Stimulated activated CD4-positive, alpha-beta T cell treated with anti-CD3 and anti-CD28 coated beads, Interleukin-2, amount 100 ng/mL, for 4 hours (primary cell): ENCODE measurements around the gene CDK14.

Experiments
- DNase-seq: peaks from one replicate; pipeline ENCODE4 v3.0.0-alpha.2; 2020; ENCODE audit warnings: low read depth

Gene CDK14

DNA sequence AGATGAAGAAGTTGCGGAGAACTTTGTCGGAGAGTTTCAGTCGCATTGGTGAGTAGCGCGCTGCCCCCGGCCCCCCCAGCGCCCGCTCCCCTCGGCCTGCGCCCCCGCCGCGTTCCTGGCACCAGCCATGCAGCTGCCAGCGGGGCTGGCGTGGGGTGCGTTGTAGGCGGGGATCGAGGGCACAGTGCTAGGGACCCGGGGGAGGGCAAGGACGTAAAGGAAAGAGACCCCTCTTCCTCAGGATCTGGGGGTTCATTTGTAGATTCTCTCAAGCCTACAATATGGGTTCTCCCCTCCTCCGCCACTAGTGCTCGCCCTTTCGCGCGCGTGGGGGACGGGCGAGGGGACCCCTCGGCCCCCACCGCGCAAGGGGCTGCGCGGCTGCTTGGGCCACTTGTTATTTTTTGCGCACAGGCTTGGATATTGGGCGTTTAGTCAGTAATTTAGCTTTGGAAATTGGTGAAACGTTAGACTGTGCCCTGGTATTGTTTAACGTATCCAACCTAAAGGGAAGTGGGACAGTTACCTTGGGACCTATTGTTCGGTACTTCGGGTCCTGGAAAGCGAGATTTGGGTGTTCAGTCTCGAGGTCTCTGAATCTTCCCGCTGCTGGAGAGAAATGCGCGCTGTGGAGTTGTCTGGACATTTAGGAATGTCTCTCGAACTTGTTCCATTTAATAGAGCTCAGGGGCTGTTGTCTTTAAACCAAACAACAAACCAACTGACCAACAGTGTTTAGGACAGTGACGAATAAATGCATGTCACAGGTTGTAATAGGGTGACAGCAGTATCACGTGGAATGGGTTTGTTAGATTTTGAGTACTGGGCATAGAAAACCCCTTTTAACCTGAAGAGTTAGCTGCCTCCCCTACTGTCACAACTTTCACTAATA, 796 bp downstream of the CDK14 start:
- DNase-seq = no peak

DNA sequence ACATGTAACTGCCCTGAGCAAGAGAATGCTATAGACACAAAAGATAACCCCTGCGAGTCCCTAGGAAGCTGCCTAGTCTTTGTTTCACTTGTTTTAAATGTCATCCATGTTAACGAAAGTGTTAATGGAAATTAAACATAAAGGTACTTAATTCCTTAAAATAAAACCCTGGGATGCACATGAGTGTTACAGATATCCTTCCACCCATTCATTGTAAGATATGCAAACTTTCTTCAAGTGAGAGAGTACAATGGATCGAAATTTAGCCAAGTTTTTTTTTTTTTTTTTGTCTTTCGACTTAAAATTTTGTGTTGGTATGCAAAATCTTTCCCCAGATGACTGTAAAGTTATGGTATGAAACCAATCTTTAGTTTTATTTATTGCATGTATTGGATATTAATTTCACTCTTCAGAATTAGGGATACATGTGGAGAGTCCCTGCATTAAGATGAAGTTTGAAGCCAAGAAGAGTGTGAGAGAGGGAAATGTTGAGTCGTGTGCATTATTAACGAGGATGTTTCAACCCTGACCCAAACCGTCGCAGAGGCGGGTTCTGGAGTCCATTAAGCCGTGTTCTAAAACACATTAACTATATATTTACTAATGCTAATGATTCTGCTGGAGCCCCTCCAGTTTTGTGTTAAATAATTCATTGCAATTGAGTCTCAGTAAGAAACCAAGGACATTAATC, 1.6 kb downstream of the CDK14 start:
- DNase-seq = no peak

DNA sequence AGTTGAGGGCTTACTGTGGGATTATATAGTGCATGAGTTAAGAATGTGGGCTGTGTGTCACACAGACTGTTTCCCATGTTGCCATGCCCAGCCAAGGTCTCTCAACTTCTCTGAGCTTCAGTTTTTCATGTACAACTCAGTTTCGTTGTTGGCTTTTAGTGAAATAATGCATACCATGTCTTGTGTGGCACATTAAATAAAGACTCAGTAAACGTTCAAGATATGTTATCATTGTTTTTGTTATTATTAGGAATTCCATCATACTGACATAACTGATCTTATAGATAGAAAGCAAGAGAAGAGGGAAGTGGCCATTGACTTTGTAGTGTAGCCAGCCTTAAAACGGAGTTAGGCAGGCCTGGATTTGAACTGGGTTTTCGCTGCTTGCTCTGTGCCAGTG, 2.9 kb downstream of the CDK14 start:
- no peak for DNase-seq

DNA sequence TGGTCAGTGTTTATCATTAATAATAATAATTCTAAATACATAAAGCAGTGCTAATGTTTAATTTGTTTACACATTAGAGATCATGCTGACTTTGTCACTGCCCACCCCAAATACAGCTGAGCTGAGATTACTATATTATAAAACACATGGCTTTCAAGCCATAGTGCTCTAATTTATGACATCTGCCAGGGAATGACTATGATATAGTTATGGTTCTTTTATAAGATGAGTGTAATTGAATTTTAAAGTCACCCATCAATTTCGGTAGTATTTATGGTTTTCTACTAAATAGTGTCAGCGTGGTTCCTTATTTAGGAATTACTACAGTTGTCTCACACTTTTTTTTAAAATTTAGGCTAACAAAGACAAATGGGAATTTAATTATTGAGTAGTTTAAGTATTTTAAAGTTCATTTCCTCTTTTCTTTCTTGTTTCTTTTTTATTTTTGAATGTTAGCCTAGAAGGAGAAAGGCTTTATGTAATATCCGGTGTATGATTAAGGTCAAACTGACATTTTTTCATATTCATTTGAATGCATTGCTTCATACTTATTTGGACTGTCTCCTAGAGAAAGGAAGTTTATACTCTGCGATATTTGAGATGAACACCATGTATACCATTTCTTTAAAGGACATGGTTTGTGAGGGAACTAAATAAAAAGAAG, 3.9 kb downstream of the CDK14 start:
- DNase-seq = no peak

DNA sequence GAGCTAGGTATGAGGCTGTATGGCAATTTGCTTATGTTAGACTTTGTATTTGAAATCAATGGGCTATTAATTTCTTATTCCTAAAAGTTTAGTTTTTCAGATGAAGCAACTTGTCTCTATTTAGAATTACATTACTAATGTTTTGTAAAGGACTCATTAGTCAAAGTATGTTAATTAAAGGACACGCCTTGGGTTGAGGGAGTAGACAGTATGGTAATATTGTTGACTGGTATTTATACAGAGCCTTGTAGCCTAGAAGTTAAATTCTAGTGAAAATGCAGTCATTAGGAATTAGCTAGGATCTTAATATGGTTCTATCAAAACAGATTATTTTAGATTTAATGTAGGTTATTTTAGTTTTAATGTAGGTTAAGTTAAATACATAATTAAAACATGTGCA, 6.2 kb downstream of the CDK14 start:
- no peak for DNase-seq

DNA sequence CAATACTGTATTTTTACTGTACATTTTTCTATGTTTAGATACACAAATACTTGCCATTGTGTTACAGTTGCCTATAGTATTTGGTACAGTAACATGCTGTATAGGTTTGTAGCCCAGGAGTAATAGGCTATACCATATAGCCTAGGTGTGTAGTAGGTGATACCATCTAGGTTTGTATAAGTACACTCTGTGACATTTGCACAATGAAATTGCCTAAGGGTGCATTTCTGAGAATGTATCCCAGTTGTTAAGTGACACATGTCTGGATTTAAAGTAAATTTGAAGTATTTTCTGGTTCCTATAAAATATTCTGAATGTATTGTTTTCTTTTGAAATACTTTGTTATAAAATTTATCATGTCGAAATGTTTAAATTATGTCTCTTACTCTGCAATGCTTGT, 7.2 kb downstream of the CDK14 start:
- no peak for DNase-seq

DNA sequence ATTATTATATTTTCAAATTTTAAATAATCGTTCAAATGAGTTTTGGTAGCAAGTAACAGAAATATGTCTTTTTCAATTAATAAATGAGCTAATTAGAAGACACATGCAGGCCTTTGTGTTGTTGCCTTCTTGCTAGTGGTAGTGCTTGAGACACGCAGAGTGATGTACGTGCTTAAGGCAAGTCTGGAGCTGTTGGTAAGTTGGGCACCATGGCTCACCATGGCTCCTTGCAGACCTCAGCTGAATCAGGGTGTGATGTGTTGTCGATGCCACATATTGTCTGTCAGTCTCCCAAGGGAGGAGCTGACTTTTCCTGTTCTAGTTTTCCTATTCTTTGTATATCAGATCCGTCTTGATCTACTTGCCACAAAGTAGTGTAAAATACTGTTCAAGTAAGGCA, 8.3 kb downstream of the CDK14 start:
- DNase-seq = no peak

DNA sequence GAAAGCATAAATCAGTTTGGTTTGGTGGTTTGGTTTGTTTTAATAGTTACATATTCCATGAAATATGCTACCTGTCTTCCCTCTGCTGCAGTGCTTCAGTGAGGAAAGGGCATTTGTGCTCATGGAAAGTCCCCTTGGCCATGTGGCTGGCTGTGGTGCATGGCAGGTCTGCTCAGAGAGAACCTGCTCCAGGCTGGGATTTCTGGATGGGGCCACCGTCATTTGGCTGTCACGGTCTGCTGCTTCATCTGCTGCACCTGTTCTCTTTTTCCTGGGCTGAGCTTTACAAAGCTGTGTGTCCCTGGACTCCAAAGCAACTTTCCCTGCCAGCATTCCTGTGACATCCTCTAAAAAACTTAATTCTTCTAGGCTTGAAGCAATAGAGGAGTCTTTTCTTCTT, 8.9 kb downstream of the CDK14 start:
- no peak for DNase-seq

DNA sequence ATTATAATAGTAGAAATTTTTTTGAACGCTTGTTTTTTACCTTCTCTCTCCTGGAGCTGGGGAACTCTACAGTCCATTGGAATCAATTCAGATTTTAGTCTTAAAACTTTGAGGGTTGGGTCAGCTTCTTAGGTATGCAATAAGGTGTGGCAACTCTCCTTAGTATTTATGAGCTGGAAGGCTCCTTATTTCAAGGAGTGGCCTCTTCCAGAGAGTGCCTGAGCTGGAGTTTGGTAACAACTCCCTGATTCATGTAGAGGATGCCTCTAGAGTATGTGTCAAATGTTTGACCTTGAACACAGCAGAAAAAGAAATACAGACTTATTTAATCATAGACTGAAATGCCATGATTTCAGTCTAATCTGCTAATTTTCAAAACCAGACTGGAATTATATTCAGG, 11.1 kb downstream of the CDK14 start:
- DNase-seq = no peak

DNA sequence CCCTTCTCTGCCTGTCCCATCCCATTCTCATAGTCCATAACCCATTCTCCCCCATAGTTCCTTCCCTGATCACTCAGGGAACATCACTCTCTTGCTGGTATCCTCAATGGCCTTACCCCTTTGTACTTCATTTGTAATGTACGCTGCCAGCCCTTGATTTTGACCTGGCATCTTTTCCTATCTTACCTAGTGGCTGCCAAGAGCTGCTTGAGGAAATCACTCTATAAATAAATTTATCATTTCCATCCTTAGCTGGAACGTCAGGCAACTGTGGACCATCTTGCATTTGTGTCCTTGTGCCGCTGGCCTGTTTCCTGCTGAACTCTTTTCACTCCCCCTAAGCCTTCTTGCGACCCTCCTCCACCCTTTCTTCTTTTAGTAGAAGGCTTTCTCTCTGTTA, 14.0 kb downstream of the CDK14 start:
- no peak for DNase-seq

DNA sequence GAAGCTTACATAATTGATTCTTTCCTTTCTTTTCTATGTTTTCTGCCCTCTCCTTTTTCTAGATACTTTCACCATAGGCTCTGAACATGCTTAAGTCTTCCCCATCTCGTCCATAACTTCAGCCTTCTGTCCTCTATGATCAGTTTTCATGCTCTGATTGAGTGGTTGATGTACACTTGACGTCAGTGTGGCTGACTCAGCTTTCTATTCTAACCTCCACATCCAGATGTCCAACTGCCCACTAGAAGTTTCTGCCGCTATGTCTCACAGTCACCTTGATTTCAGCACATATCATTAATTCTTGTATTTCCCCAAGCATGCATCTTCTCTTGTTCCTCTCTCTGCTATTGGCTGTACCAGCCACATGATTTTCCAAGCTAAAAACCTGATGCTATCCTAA, 15.0 kb downstream of the CDK14 start:
- DNase-seq = no peak

DNA sequence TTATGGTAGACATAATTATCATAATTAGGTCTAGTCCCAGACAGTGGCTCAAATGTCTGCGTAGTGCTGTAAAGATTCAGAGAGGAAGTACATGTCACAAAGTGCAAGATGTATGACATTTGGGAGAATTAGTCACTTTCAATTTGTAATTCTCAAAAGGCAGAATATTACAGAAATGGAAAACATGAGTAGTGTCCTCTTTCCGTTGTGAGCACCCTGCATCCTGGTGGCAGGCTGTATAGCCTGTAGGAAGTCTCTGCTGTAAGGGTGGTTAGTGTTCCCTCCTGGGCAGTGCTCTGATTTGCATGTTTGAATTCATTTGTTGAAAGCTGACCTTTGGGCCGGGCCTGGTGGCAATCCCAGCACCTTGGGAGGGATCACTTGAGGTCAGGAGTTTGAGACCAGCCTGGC, 17.0 kb downstream of the CDK14 start:
- no peak for DNase-seq

DNA sequence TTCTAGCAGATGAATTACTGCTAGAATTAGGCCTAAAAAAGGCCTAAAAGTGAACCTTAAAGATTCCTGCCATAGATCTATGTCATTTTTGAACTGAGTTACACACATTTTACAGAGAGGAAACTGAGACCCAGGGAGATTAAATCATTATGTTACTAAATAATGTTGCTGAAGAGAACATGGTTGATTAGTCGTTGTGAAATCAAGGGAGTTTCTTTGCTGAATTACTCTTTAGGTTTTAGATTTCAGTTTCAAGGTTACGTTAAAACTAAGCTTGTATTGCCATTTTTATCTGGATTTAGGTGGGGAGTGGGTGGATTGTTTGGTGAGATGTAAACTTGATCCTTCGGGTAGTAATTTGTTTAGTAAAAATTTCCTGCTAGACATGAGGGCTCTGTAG, 21.3 kb downstream of the CDK14 start:
- no peak for DNase-seq

DNA sequence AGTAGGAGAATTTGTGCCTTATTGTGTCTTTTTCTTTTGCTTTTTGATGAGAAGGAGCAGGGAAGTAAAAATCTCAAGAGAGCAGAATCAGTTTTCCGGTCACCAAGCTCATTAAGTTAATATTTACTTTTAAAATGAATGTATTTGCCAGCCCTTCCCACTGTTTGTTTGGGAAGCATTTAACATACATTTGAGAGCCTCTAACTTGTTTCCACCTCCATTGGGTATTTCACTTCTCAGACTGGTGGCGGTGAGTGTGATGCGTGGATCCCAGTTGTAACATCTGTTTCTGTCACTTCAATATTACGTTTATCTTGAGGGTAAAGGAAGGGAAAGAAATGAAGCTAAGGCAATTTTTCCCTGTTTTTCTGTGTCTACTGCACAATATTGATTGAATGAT, 22.8 kb downstream of the CDK14 start:
- DNase-seq = no peak

DNA sequence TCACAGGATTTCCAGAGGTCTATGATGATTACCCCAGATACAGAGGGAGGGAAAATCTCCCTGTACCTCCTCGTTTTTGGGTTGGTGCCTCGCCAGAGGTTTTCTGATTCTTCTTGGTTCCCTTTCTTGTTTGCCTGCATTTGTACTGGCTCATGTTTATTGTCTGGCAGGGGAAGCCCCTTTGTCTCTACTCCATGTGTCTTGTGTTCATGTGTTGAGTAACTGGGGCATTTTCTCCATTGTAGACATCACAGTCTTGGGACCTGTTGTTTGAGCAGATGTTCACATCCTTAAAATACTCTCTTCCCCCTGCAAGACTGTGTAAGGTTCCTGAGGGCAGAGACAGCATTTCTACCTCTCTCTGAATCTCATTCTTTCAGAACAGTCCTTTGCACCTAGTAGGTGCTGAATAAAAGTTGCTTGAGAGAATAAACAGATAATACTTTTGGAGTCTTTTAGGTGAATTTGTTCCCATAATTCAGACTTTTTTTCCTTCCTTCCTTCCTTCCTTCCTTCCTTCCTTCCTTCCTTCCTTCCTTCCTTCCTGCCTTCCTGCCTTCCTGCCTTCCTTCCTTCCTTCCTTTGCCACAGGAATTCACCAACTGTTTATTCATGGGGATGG, 25.1 kb downstream of the CDK14 start:
- DNase-seq = no peak

DNA sequence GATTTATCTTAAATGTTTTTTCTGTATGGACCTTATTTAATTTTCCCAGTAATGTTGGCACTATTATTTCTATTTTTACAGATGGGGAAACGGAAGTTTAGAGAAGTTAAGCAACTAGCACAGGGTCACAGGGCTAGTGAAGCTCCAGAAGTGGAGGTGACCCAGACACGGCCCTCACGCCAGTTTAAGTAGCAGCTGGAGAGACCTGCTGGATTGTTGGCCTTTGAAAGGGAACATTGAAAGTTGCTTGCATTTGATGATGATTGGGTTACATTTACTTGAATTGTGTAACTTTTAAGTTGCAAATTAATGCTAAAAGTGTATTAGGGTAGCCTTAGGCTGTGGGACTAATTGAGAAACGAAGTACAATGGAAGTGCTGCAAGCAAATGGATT, 25.6 kb downstream of the CDK14 start:
- no peak for DNase-seq

DNA sequence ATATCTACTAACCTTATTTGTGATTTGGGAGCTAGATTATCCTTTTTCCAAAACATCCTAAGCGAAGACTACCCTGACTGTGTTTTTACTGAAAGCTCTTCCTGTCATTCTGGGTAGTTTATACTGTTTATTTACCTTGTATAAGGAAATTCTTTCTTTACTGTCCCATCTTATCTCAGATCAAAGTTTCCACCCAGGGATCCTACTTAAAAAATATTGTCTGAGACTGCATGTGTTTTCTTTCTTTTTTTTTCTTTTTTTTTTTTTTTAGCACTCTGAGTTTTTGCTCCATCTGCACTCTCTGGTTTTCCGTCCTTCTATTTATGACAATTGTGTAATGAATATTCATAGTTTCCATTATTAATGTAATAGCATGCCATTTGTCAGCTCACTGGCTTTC, 26.5 kb downstream of the CDK14 start:
- no peak for DNase-seq

DNA sequence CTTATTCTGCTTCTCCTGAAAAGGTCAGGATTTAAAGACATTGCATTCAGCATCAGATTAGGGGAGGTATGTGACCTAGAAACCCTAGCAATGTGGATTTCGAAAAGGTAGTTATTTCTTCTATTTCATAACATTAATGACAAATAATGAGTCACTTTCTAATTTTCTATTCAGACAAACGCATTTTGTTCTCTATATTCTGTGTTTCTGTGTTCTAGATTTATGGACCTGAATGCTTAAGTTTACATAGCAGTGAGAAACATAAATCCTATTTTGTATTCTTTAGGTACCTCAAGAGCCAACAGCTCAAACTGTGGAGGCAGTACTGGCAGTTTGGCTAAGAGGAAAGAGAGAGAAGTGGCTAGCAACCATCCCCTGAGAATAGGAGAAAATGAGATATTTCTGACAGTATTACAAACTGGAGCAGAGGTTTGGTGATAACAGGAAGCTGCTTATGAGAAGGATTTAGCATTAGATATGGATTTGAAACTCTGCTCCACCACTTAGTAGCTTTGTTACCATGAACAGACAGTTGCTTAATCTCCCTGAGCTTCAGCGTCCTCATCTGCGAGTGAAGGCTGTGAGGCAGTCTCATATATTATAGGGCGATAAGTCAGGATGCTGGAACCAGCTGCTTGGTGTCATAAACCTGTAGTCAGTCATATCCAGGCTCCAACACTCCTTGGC, 28.2 kb downstream of the CDK14 start:
- no peak for DNase-seq

DNA sequence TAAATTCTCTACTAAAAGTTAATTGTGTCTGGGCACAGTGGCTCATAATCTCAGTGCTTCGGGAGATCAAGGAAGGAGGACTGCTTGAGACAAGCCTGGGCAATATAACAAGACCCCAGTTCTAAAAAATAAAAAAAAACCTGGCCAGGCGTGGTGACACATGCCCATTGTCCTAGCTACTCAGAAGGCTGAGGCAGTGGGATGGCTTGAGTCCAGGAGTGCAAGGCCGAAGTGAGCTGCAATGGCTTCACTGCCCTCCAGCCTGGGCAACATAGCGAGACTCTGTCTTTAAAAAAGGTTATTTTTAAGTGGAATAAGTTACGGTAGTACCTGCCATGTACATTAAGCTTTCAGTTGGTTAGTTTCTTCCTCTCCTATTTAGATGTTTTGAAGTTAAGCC, 28.9 kb downstream of the CDK14 start:
- no peak for DNase-seq

DNA sequence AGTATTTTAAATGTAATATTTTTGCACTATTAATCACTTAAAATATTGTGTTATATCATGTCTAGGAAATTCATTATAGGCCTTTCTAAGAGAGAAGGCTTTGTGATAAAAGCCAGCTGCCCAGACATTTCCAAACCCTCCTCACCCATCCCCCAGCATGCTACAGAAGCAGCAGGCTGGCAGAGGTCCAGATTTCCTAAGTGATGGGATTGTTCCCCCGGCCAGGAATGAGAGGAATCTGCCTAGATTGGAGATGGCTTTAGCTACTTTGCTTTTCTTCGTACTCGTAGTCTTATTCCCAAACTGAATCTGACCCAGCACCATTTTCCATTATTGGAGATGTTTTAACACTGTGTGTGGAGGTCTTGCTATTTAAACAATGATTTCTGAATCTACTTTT, 29.4 kb downstream of the CDK14 start:
- no peak for DNase-seq

DNA sequence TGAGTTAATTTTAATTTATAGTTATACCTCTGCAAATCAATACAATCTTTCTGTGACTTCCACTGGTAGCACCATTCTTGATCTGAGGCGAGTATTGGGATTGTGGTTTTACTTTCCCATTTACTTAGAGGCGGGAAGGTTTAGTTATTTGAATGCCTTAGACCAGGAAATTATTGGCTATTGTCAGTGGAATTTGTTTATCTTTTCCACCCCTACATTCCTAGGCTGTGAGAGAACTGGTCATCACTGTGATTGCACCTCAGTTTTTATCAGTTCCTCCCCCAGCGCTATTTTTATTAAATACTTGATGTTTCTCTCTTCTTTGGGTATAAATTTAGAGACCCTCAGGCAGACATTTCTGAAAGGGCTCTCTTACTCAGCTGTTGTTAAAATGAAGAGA, 29.9 kb downstream of the CDK14 start:
- DNase-seq = no peak

DNA sequence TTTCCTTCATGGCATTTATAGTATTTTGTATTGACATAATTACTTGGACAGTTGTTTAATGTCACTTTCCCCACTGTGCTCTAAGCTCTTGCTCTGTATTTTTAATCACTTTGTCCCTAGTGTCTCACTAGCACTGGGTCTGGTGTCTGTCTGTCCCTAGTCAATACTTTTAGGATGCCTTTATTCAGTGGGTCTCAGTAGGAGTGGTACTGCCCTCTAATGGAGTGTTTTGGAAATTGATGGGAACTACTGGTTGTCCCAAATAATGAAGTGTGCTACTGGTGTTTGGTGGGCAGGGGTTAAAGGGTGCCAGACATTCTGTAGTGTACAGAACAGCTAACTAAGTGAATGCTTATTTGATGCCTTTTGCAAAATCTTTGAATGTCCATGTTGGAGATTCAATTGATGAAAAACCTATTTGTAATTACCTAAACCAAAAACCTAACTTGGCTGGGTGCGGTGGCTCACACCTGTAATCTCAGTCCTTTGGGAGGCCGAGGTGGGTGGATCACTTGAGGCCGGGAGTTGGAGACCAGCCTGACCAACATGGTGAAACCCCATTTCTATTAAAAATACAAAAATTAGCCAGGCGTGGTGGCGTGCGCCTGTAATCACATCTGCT, 33.3 kb downstream of the CDK14 start:
- no peak for DNase-seq
